GM12878 (cell line): Measurements from ENCODE around the gene FERMT3. TPM values are rescaled to one million over a fixed set of nuclear protein-coding genes. Genes with fewer than 3 reads are reported as not detected.

ENCODE experiments used
- ATAC-seq: fragments of 200-7000 bp; cut with Tn5 transposase; 3 replicates; pipeline ENCODE4 v1.9.1; 2020; ENCODE audit warnings: mild to moderate bottlenecking, moderate library complexity
- BruUV-seq: library from RNA; stranded (reverse); fragments of 400-500 nt; replicated peaks from 2 replicates; lab custom pipeline; 2021; lab: Mats Ljungman, UMichigan
- CTCF ChIA-PET: fragments of 300-600 bp; sonication (Branson Sonifier 250); formaldehyde crosslinking; extraction: SDS; loops from one replicate; lab custom pipeline; 2021; ENCODE audit warnings: inconsistent platforms; lab: Yijun Ruan, JAX
- POLR2A ChIA-PET: fragments of 350-600 bp; formaldehyde crosslinking; extraction: SDS; loops from one replicate; lab custom pipeline; 2021; ENCODE audit warnings: inconsistent platforms; lab: Charles Lee
- RAD21 ChIA-PET: fragments of 300-600 bp; sonication (Branson Sonifier 250); formaldehyde crosslinking; loops from one replicate; lab custom pipeline; 2023; ENCODE audit warnings: antibody characterized with exemption; ENCODE audit not compliant: unreplicated experiment; lab: Charles Lee
- SMC1A ChIA-PET: fragments of 300-600 bp; sonication (Branson Sonifier 250); formaldehyde crosslinking; loops from one replicate; lab custom pipeline; 2023; ENCODE audit not compliant: unreplicated experiment, uncharacterized antibody; lab: Charles Lee
- DNase-seq: peaks from one replicate; pipeline ENCODE4 v3.0.0-alpha.2; 2011; ENCODE audit warnings: low read depth, low spot score
- FAIRE-seq: peaks from 3 replicates; lab custom pipeline; 2011; peaks lifted over from hg19 to GRCh38; lab: Jason Lieb, UNC
- H2AFZ ChIP-seq: 2 replicates; pipeline ENCODE4 v1.6.0; 2011; ENCODE audit warnings: low read depth, low read length, control low read depth; ENCODE audit not compliant: control insufficient read depth
- H3K27ac ChIP-seq: 2 replicates; pipeline ENCODE4 v1.5.1; 2011; ENCODE audit warnings: control low read depth; ENCODE audit not compliant: control insufficient read depth, insufficient read depth
- H3K27me3 ChIP-seq, 2 experiments: replicated peaks in 1 of 2; 2 replicates each; pipeline versions ENCODE4 v1.6.0 to v1.6.1; 2011; ENCODE audit warnings: low read length in 1 of 2; ENCODE audit not compliant: control insufficient read depth in 2 of 2, insufficient read depth in 2 of 2
- H3K36me3 ChIP-seq, 2 experiments: 2 replicates each; pipeline ENCODE4 v1.5.1; 2011; ENCODE audit warnings: low read length in 1 of 2; ENCODE audit not compliant: control insufficient read depth in 2 of 2, insufficient read depth in 2 of 2
- H3K4me1 ChIP-seq: 2 replicates; pipeline ENCODE4 v1.6.1; 2011; ENCODE audit warnings: mild to moderate bottlenecking, low read length, moderate library complexity, mixed read lengths; ENCODE audit not compliant: control insufficient read depth, insufficient read depth
- H3K4me2 ChIP-seq: 2 replicates; pipeline ENCODE4 v1.6.0; 2011; ENCODE audit warnings: control low read depth; ENCODE audit not compliant: control insufficient read depth, insufficient read depth
- H3K4me3 ChIP-seq: fragments of 200-600 bp; sonication (generic); 2 replicates; pipeline ENCODE4 v1.5.1; 2016
- H3K79me2 ChIP-seq: 2 replicates; pipeline ENCODE4 v1.6.0; 2011; ENCODE audit warnings: low read length; ENCODE audit not compliant: control insufficient read depth, insufficient read depth
- H3K9ac ChIP-seq: 2 replicates; pipeline ENCODE4 v1.8.0; 2011; ENCODE audit warnings: low read length, control low read depth, mixed read lengths; ENCODE audit not compliant: control insufficient read depth, insufficient read depth
- H3K9me3 ChIP-seq: replicated peaks from 3 replicates; pipeline ENCODE4 v1.5.1; 2011; ENCODE audit warnings: mild to moderate bottlenecking, low read length; ENCODE audit not compliant: control insufficient read depth, insufficient read depth
- H4K20me1 ChIP-seq: 2 replicates; pipeline ENCODE4 v1.6.0; 2011; ENCODE audit not compliant: control insufficient read depth, insufficient read depth
- BHLHE40 ChIP-seq, 2 experiments: fragments of 450-650 bp in 1 of 2; IDR thresholded peaks; 2 replicates each; pipeline ENCODE4 v1.6.1; 2011 to 2017; ENCODE audit warnings: low read depth in 2 of 2, borderline replicate concordance in 1 of 2, improper control_type of control experiment in 1 of 2, low read length in 1 of 2, mild to moderate bottlenecking in 1 of 2
- DPF2 ChIP-seq: fragments of 450-650 bp; IDR thresholded peaks from 2 replicates; pipeline ENCODE4 v1.6.1; 2017; ENCODE audit warnings: mild to moderate bottlenecking
- EGR1 ChIP-seq, 2 experiments: IDR thresholded peaks; 1 replicate in 1 of 2; 2 replicates in 1 of 2; pipeline ENCODE4 v1.6.1; 2011 to 2012; ENCODE audit warnings: low read depth in 2 of 2, low read length in 2 of 2, borderline replicate concordance in 1 of 2, mild to moderate bottlenecking in 1 of 2, moderate library complexity in 1 of 2
- ESRRA ChIP-seq: IDR thresholded peaks from 2 replicates; pipeline ENCODE4 v1.6.1; 2012; ENCODE audit warnings: mild to moderate bottlenecking, low read length, improper control_type of control experiment
- ETV6 ChIP-seq, 2 experiments: fragments of 450-650 bp in 1 of 2; IDR thresholded peaks in 1 of 2; conservative IDR thresholded peaks in 1 of 2; 2 replicates each; pipeline ENCODE4 v1.6.1; 2014; ENCODE audit warnings: antibody characterized with exemption in 1 of 2, borderline replicate concordance in 1 of 2, low read depth in 1 of 2, mild to moderate bottlenecking in 1 of 2, moderate library complexity in 1 of 2
- GATAD2B ChIP-seq: fragments of 450-650 bp; conservative IDR thresholded peaks from 2 replicates; pipeline ENCODE4 v1.6.1; 2017; ENCODE audit warnings: low read depth, mild to moderate bottlenecking, moderate library complexity
- HDAC2 ChIP-seq: fragments of 200-600 bp; sonication (generic); IDR thresholded peaks from 2 replicates; pipeline ENCODE4 v1.6.1; 2017
- IRF4 ChIP-seq: IDR thresholded peaks from 2 replicates; pipeline ENCODE4 v1.6.1; 2011; ENCODE audit warnings: low read depth, low read length
- MYC ChIP-seq: IDR thresholded peaks from 2 replicates; pipeline ENCODE4 v1.6.1; 2011; ENCODE audit warnings: mild to moderate bottlenecking, low read length, moderate library complexity, inconsistent platforms; ENCODE audit not compliant: insufficient read depth, insufficient replicate concordance, insufficient read length, severe bottlenecking
- NFYB ChIP-seq: IDR thresholded peaks from 2 replicates; pipeline ENCODE4 v1.6.1; 2011; ENCODE audit warnings: low read depth, mild to moderate bottlenecking, low read length, improper control_type of control experiment, moderate library complexity; ENCODE audit not compliant: insufficient read depth
- PBX3 ChIP-seq: IDR thresholded peaks from 2 replicates; pipeline ENCODE4 v1.6.1; 2011; ENCODE audit warnings: mild to moderate bottlenecking, low read depth, low read length, moderate library complexity; ENCODE audit not compliant: insufficient replicate concordance
- RCOR1 ChIP-seq: conservative IDR thresholded peaks from 2 replicates; pipeline ENCODE4 v1.6.1; 2012; ENCODE audit warnings: low read depth, low read length, improper control_type of control experiment
- SMARCA5 ChIP-seq: fragments of 450-650 bp; IDR thresholded peaks from 2 replicates; pipeline ENCODE4 v1.6.1; 2017; ENCODE audit warnings: mild to moderate bottlenecking
- STAT1 ChIP-seq: fragments of 450-650 bp; conservative IDR thresholded peaks from 2 replicates; pipeline ENCODE4 v1.6.1; 2014; ENCODE audit warnings: antibody characterized with exemption, mild to moderate bottlenecking
- USF1 ChIP-seq: IDR thresholded peaks from 2 replicates; pipeline ENCODE4 v1.6.1; 2011; ENCODE audit warnings: borderline replicate concordance, low read depth, mild to moderate bottlenecking, moderate library complexity, mixed read lengths, low read length; ENCODE audit not compliant: insufficient read depth; ENCODE audit errors: extremely low read length
- ZNF207 ChIP-seq: fragments of 450-650 bp; IDR thresholded peaks from 2 replicates; pipeline ENCODE4 v1.6.1; 2014; ENCODE audit warnings: antibody characterized with exemption, mild to moderate bottlenecking, borderline replicate concordance
- WGBS: methylation state at CpG from one replicate; pipeline ENCODE4 v1.1.6; 2016; ENCODE audit warnings: low lambda C conversion rate; ENCODE audit not compliant: insufficient replicate concordance, insufficient coverage; ENCODE audit errors: missing lambda C conversion rate; 5-methylcytosine and 5-hydroxymethylcytosine counted together
- in situ Hi-C: fragments of 300-500 bp; cut with MboI; formaldehyde crosslinking; loops from 9 replicates; pipeline ENCODE4 v1.14.3; 2018; ENCODE audit warnings: mixed read lengths
- intact Hi-C: fragments of 100-400 bp; cut with micrococcal nuclease; formaldehyde crosslinking; loops from one replicate; pipeline ENCODE4 v1.14.2; 2022; ENCODE audit not compliant: unreplicated experiment
- polyA plus RNA-seq, 11 experiments: library from polyadenylated mRNA; depleted of rRNA in 4 of 11; unstranded in 6 of 11; stranded (reverse) in 5 of 11; fragments of >200 nt; fragmentation: Nextera tagmentation in 4 of 11; fragmentation: Illumina TruSeq in 1 of 11; extraction: Ambion mirVana in 4 of 11; extraction: Trizol in 1 of 11; gene quantifications; 1 replicate in 1 of 11; 2 replicates in 10 of 11; pipeline versions ENCODE4 v1.2.1 to v1.2.3, GENCODE V29; 2011 to 2016; ENCODE audit warnings: inconsistent platforms in 2 of 11, missing spikeins in 2 of 11, low read depth in 1 of 11
- total RNA-seq, 4 experiments: library from RNA; depleted of rRNA in 3 of 4; stranded (reverse); fragments of >200 nt in 3 of 4; fragmentation: Illumina TruSeq in 1 of 4; extraction: Trizol in 1 of 4; gene quantifications; 2 replicates each; pipeline versions ENCODE4 v1.2.1 to v1.2.3, GENCODE V29; 2013 to 2021
- TF ChIP-seq, protein P1 (sequence below), 3 experiments: IDR thresholded peaks in 2 of 3; conservative IDR thresholded peaks in 1 of 3; 2 replicates each; pipeline ENCODE4 v1.5.1; 2011; ENCODE audit warnings: low read depth in 3 of 3, low read length in 3 of 3, mild to moderate bottlenecking in 3 of 3, control low read depth in 2 of 3, moderate library complexity in 2 of 3, inconsistent platforms in 1 of 3, mixed read lengths in 1 of 3; ENCODE audit not compliant: control insufficient read depth in 2 of 3, insufficient read depth in 1 of 3; ENCODE audit errors: extremely low read depth in 1 of 3

FERMT3 gene
- total and polyA plus RNA-seq, 10 of the 15 experiments (the other 5 are each of a cell fraction or from before 2014, with no cell fraction given) = 2.0 to 211 (median 114) TPM

DNA sequence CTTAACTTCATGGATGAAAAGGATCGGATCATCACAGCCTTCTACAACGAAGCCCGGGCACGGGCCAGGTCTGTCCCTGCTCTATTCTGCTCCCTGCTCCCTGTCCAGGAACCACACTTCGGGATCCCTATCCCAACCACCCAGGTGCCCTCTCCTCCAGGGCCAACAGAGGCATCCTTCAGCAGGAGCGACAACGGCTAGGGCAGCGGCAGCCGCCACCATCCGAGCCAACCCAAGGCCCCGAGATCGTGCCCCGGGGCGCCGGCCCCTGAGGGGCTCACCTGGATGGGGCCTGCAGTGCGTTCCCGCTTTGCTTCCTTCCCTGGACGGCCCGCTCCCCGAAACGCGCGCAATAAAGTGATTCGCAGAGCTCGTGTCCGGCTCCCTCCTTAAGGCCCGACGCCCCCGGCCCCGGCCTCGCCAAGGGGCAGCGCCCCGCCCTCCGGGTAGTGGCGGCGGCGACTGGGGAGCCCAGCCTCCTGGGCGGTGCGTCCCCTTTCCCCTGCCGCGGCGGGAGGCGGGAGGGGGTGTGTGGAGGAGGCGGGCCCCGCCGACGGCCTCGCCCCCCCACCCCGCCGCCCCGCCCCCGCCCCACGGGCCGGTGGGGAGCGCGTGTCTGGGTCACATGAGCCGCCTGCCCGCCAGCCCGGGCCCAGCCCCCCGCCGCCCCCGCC lies 27.5 kb downstream of the FERMT3 start, which contains the start of gene VEGFB:
VEGFB (plus strand) TSS at position 672 of the 674 bp plus-strand sequence. CDS start 250 bp downstream, outside the sequence.
- Histone ChIP-seq H3K27me3 (no peaks in the 10 kb centered on the region), H2AFZ (peak within 1 kb of the TSS; percentile 29), H3K27ac (0 out of 2 replicates have a peak within 1 kb of the TSS, but pooled peaks have one; percentile 33), H3K4me2 (peak within 1 kb of the TSS; percentile 83), H3K36me3 (peaks cover 0 to 5% of the 10 kb centered on the region in 2 experiments; a peak in 2 of 4 replicates), H3K4me3 (peak within 1 kb of the TSS; percentile 97), H3K9me3 (no peaks in the 10 kb centered on the region), H3K4me1 (peaks cover 50% of the 10 kb centered on the region), H3K79me2 (peaks cover 19% of the 10 kb centered on the region), H4K20me1 (no peaks in the 10 kb centered on the region), H3K9ac (peak within 1 kb of the TSS; percentile 47)
- DNase-seq (no peak), FAIRE-seq (no peak), ATAC-seq (peak; percentile 51)
- BruUV-seq = no TSS peak
- 27% methylated on average over 39 of the region's 62 CpGs for WGBS
- ChIA-PET SMC1A (interaction anchor here (1.2 kb wide), 1 partner anchor 28 kb away, joined by 3 read pairs; no protein-coding TSS in a partner anchor), RAD21 (interaction anchor here (1.0 to 1.7 kb wide), 2 partner anchors 11 to 26 kb away, joined by 3 to 6 read pairs; no protein-coding TSS in a partner anchor), CTCF (interaction anchor here (0.7 to 2.9 kb wide), 2 partner anchors 28 to 29 kb away, joined by 3 to 18 read pairs; partner anchors contain the start of gene FERMT3), POLR2A (interaction anchor here (0.5 to 1.7 kb wide), 3 partner anchors 12 to 70 kb away, joined by 3 to 11 read pairs (median 3); no protein-coding TSS in a partner anchor)
- intact Hi-C loops = no loop called here
- in situ Hi-C loops = loop anchor here (25.0 kb wide), 1 partner anchor 1628 kb away; the partner anchor contains the start of genes CFL1, EFEMP2 and MUS81
- TF ChIP-seq BHLHE40 (IDR thresholded peaks at IDR 0.05; ENCODE audit: borderline replicate concordance in 1 of 2, low read depth in 2 of 2, low read length in 1 of 2) = peak in 1 of 2 experiments; percentile 17; a peak in 1 of 4 replicates
- TF ChIP-seq HDAC2 = no peak
- TF ChIP-seq DPF2 = peak; percentile 18; the same call in 1 of the 2 replicates
- TF ChIP-seq, protein P1, sequence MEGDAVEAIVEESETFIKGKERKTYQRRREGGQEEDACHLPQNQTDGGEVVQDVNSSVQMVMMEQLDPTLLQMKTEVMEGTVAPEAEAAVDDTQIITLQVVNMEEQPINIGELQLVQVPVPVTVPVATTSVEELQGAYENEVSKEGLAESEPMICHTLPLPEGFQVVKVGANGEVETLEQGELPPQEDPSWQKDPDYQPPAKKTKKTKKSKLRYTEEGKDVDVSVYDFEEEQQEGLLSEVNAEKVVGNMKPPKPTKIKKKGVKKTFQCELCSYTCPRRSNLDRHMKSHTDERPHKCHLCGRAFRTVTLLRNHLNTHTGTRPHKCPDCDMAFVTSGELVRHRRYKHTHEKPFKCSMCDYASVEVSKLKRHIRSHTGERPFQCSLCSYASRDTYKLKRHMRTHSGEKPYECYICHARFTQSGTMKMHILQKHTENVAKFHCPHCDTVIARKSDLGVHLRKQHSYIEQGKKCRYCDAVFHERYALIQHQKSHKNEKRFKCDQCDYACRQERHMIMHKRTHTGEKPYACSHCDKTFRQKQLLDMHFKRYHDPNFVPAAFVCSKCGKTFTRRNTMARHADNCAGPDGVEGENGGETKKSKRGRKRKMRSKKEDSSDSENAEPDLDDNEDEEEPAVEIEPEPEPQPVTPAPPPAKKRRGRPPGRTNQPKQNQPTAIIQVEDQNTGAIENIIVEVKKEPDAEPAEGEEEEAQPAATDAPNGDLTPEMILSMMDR (IDR thresholded peaks at IDR 0.05 in 2 of 3, conservative IDR thresholded peaks at IDR 0.05 in 1 of 3; ENCODE audit: control insufficient read depth in 2 of 3, extremely low read depth in 1 of 3, insufficient read depth in 1 of 3, low read depth in 3 of 3, low read length in 3 of 3) = no peak
- peak in 1 of 2 experiments; percentile 54; a peak in 2 of 3 replicates for TF ChIP-seq EGR1 (IDR thresholded peaks at IDR 0.05; ENCODE audit: borderline replicate concordance in 1 of 2, low read depth in 2 of 2, low read length in 2 of 2)
- no peak for TF ChIP-seq RCOR1
- TF ChIP-seq USF1 = peak; percentile 24
- TF ChIP-seq STAT1 = no peak
- TF ChIP-seq SMARCA5 = 0 out of 2 replicates have a peak, but pooled peaks have one; percentile 30
- no peak for TF ChIP-seq NFYB
- 0 out of 2 replicates have a peak, but pooled peaks have one; percentile 23 for TF ChIP-seq GATAD2B
- no peak for TF ChIP-seq MYC
- no peak for TF ChIP-seq ETV6 (conservative IDR thresholded peaks at IDR 0.05 in 1 of 2, IDR thresholded peaks at IDR 0.05 in 1 of 2; ENCODE audit: borderline replicate concordance in 1 of 2, low read depth in 1 of 2)
- no peak for TF ChIP-seq ESRRA
- TF ChIP-seq PBX3 = no peak
- TF ChIP-seq IRF4 = no peak
- no peak for TF ChIP-seq ZNF207
